GM12878 (cell line): ENCODE measurements around the gene STX1B. TPM values are rescaled to one million over a fixed set of nuclear protein-coding genes. Genes with fewer than 3 reads are reported as not detected.

Experiments
- ATAC-seq: fragments of 200-7000 bp; cut with Tn5 transposase; 3 replicates; pipeline ENCODE4 v1.9.1; 2020; ENCODE audit warnings: mild to moderate bottlenecking, moderate library complexity
- BruUV-seq: library from RNA; stranded (reverse); fragments of 400-500 nt; replicated peaks from 2 replicates; lab custom pipeline; 2021; lab: Mats Ljungman, UMichigan
- CTCF ChIA-PET: fragments of 300-600 bp; sonication (Branson Sonifier 250); formaldehyde crosslinking; extraction: SDS; loops from one replicate; lab custom pipeline; 2021; ENCODE audit warnings: inconsistent platforms; lab: Yijun Ruan, JAX
- POLR2A ChIA-PET: fragments of 350-600 bp; formaldehyde crosslinking; extraction: SDS; loops from one replicate; lab custom pipeline; 2021; ENCODE audit warnings: inconsistent platforms; lab: Charles Lee
- RAD21 ChIA-PET: fragments of 300-600 bp; sonication (Branson Sonifier 250); formaldehyde crosslinking; loops from one replicate; lab custom pipeline; 2023; ENCODE audit warnings: antibody characterized with exemption; ENCODE audit not compliant: unreplicated experiment; lab: Charles Lee
- SMC1A ChIA-PET: fragments of 300-600 bp; sonication (Branson Sonifier 250); formaldehyde crosslinking; loops from one replicate; lab custom pipeline; 2023; ENCODE audit not compliant: unreplicated experiment, uncharacterized antibody; lab: Charles Lee
- DNase-seq: peaks from one replicate; pipeline ENCODE4 v3.0.0-alpha.2; 2011; ENCODE audit warnings: low read depth, low spot score
- FAIRE-seq: peaks from 3 replicates; lab custom pipeline; 2011; peaks lifted over from hg19 to GRCh38; lab: Jason Lieb, UNC
- H2AFZ ChIP-seq: 2 replicates; pipeline ENCODE4 v1.6.0; 2011; ENCODE audit warnings: low read depth, low read length, control low read depth; ENCODE audit not compliant: control insufficient read depth
- H3K27ac ChIP-seq: 2 replicates; pipeline ENCODE4 v1.5.1; 2011; ENCODE audit warnings: control low read depth; ENCODE audit not compliant: control insufficient read depth, insufficient read depth
- H3K27me3 ChIP-seq, 2 experiments: replicated peaks in 1 of 2; 2 replicates each; pipeline versions ENCODE4 v1.6.0 to v1.6.1; 2011; ENCODE audit warnings: low read length in 1 of 2; ENCODE audit not compliant: control insufficient read depth in 2 of 2, insufficient read depth in 2 of 2
- H3K36me3 ChIP-seq, 2 experiments: 2 replicates each; pipeline ENCODE4 v1.5.1; 2011; ENCODE audit warnings: low read length in 1 of 2; ENCODE audit not compliant: control insufficient read depth in 2 of 2, insufficient read depth in 2 of 2
- H3K4me1 ChIP-seq: 2 replicates; pipeline ENCODE4 v1.6.1; 2011; ENCODE audit warnings: mild to moderate bottlenecking, low read length, moderate library complexity, mixed read lengths; ENCODE audit not compliant: control insufficient read depth, insufficient read depth
- H3K4me2 ChIP-seq: 2 replicates; pipeline ENCODE4 v1.6.0; 2011; ENCODE audit warnings: control low read depth; ENCODE audit not compliant: control insufficient read depth, insufficient read depth
- H3K4me3 ChIP-seq: fragments of 200-600 bp; sonication (generic); 2 replicates; pipeline ENCODE4 v1.5.1; 2016
- H3K79me2 ChIP-seq: 2 replicates; pipeline ENCODE4 v1.6.0; 2011; ENCODE audit warnings: low read length; ENCODE audit not compliant: control insufficient read depth, insufficient read depth
- H3K9ac ChIP-seq: 2 replicates; pipeline ENCODE4 v1.8.0; 2011; ENCODE audit warnings: low read length, control low read depth, mixed read lengths; ENCODE audit not compliant: control insufficient read depth, insufficient read depth
- H3K9me3 ChIP-seq: replicated peaks from 3 replicates; pipeline ENCODE4 v1.5.1; 2011; ENCODE audit warnings: mild to moderate bottlenecking, low read length; ENCODE audit not compliant: control insufficient read depth, insufficient read depth
- H4K20me1 ChIP-seq: 2 replicates; pipeline ENCODE4 v1.6.0; 2011; ENCODE audit not compliant: control insufficient read depth, insufficient read depth
- CEBPZ ChIP-seq: fragments of 150-350 bp; IDR thresholded peaks from 2 replicates; pipeline ENCODE4 v1.6.1; 2016; ENCODE audit warnings: low read depth, low read length
- CHD2 ChIP-seq: IDR thresholded peaks from 2 replicates; pipeline ENCODE4 v1.6.1; 2011; ENCODE audit warnings: low read depth, low read length, improper control_type of control experiment, borderline replicate concordance
- CUX1 ChIP-seq: IDR thresholded peaks from 2 replicates; pipeline ENCODE4 v1.6.1; 2012; ENCODE audit warnings: improper control_type of control experiment, low read depth, low read length; ENCODE audit not compliant: insufficient replicate concordance
- HDAC6 ChIP-seq: fragments of 200-600 bp; sonication (generic); IDR thresholded peaks from one replicate; pipeline ENCODE4 v1.8.0; 2017; ENCODE audit warnings: antibody characterized with exemption; ENCODE audit not compliant: unreplicated experiment
- NFIC ChIP-seq: IDR thresholded peaks from 2 replicates; pipeline ENCODE4 v1.6.1; 2012; ENCODE audit warnings: low read depth, mild to moderate bottlenecking, inconsistent platforms, low read length, moderate library complexity
- NR2C1 ChIP-seq: fragments of 450-650 bp; IDR thresholded peaks from 2 replicates; pipeline ENCODE4 v1.6.1; 2017; ENCODE audit warnings: antibody characterized with exemption, mild to moderate bottlenecking, moderate library complexity
- SREBF2 ChIP-seq: IDR thresholded peaks from 2 replicates; pipeline ENCODE4 v1.6.1; 2012; ENCODE audit warnings: mild to moderate bottlenecking, low read length
- TBL1XR1 ChIP-seq: IDR thresholded peaks from 2 replicates; pipeline ENCODE4 v1.6.1; 2012; ENCODE audit warnings: low read depth, low read length, improper control_type of control experiment
- ZNF24 ChIP-seq: fragments of 450-650 bp; IDR thresholded peaks from 2 replicates; pipeline ENCODE4 v1.6.1; 2017; ENCODE audit warnings: antibody characterized with exemption, mild to moderate bottlenecking
- WGBS: methylation state at CpG from one replicate; pipeline ENCODE4 v1.1.6; 2016; ENCODE audit warnings: low lambda C conversion rate; ENCODE audit not compliant: insufficient replicate concordance, insufficient coverage; ENCODE audit errors: missing lambda C conversion rate; 5-methylcytosine and 5-hydroxymethylcytosine counted together
- in situ Hi-C: fragments of 300-500 bp; cut with MboI; formaldehyde crosslinking; loops from 9 replicates; pipeline ENCODE4 v1.14.3; 2018; ENCODE audit warnings: mixed read lengths
- intact Hi-C: fragments of 100-400 bp; cut with micrococcal nuclease; formaldehyde crosslinking; loops from one replicate; pipeline ENCODE4 v1.14.2; 2022; ENCODE audit not compliant: unreplicated experiment
- polyA plus RNA-seq, 11 experiments: library from polyadenylated mRNA; depleted of rRNA in 4 of 11; unstranded in 6 of 11; stranded (reverse) in 5 of 11; fragments of >200 nt; fragmentation: Nextera tagmentation in 4 of 11; fragmentation: Illumina TruSeq in 1 of 11; extraction: Ambion mirVana in 4 of 11; extraction: Trizol in 1 of 11; gene quantifications; 1 replicate in 1 of 11; 2 replicates in 10 of 11; pipeline versions ENCODE4 v1.2.1 to v1.2.3, GENCODE V29; 2011 to 2016; ENCODE audit warnings: inconsistent platforms in 2 of 11, missing spikeins in 2 of 11, low read depth in 1 of 11
- total RNA-seq, 4 experiments: library from RNA; depleted of rRNA in 3 of 4; stranded (reverse); fragments of >200 nt in 3 of 4; fragmentation: Illumina TruSeq in 1 of 4; extraction: Trizol in 1 of 4; gene quantifications; 2 replicates each; pipeline versions ENCODE4 v1.2.1 to v1.2.3, GENCODE V29; 2013 to 2021

The STX1B gene
- total and polyA plus RNA-seq, 10 of the 15 experiments (the other 5 are each of a cell fraction or from before 2014, with no cell fraction given) = 0.22 to 2.5 (median 1.1) TPM

GRCh38 chr16:30982548-30983288 is 27.7 kb downstream of the STX1B start:
- intact Hi-C loops (no loop called here), in situ Hi-C loops (loop anchor here (25.0 kb wide), 1 partner anchor 455 kb away; the partner anchor contains the start of genes COX6A2 and ZNF843)
- no peak overlapping the region for H2AFZ ChIP-seq
- BruUV-seq = no TSS peak
- ChIA-PET POLR2A (interaction anchor here (0.5 to 1.1 kb wide), 2 partner anchors 12 to 437 kb away, joined by 3 read pairs; no protein-coding TSS in a partner anchor), SMC1A (interaction anchor here (1.3 to 2.1 kb wide), 3 partner anchors 110 to 160 kb away, joined by 4 to 5 read pairs (median 4); no protein-coding TSS in a partner anchor), RAD21 (interaction anchor here (1.3 kb wide), 1 partner anchor 16 kb away, joined by 3 read pairs; no protein-coding TSS in a partner anchor), CTCF (interaction anchor here (0.9 to 2.8 kb wide), 6 partner anchors 14 to 160 kb away, joined by 3 to 14 read pairs (median 6); no protein-coding TSS in a partner anchor)
- H3K36me3 ChIP-seq = peaks cover 5 to 35% of the 10 kb centered on the region in 2 experiments
- ATAC-seq = no peak
- H3K4me1 ChIP-seq = no peaks in the 10 kb centered on the region
- no peak for DNase-seq
- no peak overlapping the region for H3K9ac ChIP-seq
- WGBS = 87% methylated on average over 17 of the region's 17 CpGs
- H3K4me2 ChIP-seq = no peak overlapping the region
- no peaks in the 10 kb centered on the region for H4K20me1 ChIP-seq
- no peak for FAIRE-seq
- H3K79me2 ChIP-seq = no peaks in the 10 kb centered on the region
- H3K4me3 ChIP-seq = no peak overlapping the region
- TF ChIP-seq CUX1 = no peak
- no peak for TF ChIP-seq NR2C1
- no peak for TF ChIP-seq CHD2
- TF ChIP-seq TBL1XR1 = no peak
- TF ChIP-seq SREBF2 = no peak
- TF ChIP-seq NFIC = no peak
- TF ChIP-seq CEBPZ = no peak
- no peak for TF ChIP-seq HDAC6
- TF ChIP-seq ZNF24 = no peak
- no peak overlapping the region for H3K27ac ChIP-seq
- no peaks in the 10 kb centered on the region for H3K9me3 ChIP-seq
- no peaks in the 10 kb centered on the region for H3K27me3 ChIP-seq
